RCC 7860 (cell line): ENCODE data around the gene CACNA2D3.
A peak's percentile ranks its signal among the peaks of the same experiment; 100 is the strongest.

Experiments used
- DNase-seq: peaks from one replicate; pipeline ENCODE4 v3.0.0-alpha.2; 2015; ENCODE audit warnings: low spot score
- FAIRE-seq: peaks from 2 replicates; lab custom pipeline; 2012; peaks lifted over from hg19 to GRCh38; lab: Jason Lieb, UNC

CACNA2D3 gene

GRCh38 chr3:54772746-54773145 is 650.4 kb downstream of the CACNA2D3 start:
- FAIRE-seq, result no peak

GRCh38 chr3:54773271-54773670 is 650.9 kb downstream of the CACNA2D3 start:
- no peak for DNase-seq
- no peak for FAIRE-seq

More at GRCh38 chr3:54772746-54773145, 650.4 kb downstream of the CACNA2D3 start:
- DNase-seq, result no peak

GRCh38 chr3:54776601-54777000 is 654.2 kb downstream of the CACNA2D3 start:
- DNase-seq (no peak), FAIRE-seq (no peak)

GRCh38 chr3:54777141-54777540 is 654.8 kb downstream of the CACNA2D3 start:
- DNase-seq (no peak), FAIRE-seq (no peak)

- FAIRE-seq, result no peak
- DNase-seq, result no peak
Observed at GRCh38 chr3:54780336-54780735, 658.0 kb downstream of the CACNA2D3 start.

- no peak for DNase-seq
- no peak for FAIRE-seq
Observed at GRCh38 chr3:54781728-54782127, 659.4 kb downstream of the CACNA2D3 start.

- DNase-seq (peak; percentile 20), FAIRE-seq (no peak)
Observed at GRCh38 chr3:54783611-54784010, 661.3 kb downstream of the CACNA2D3 start.

- peak; percentile 31 for DNase-seq
Observed at GRCh38 chr3:54784021-54784420, 661.7 kb downstream of the CACNA2D3 start.

GRCh38 chr3:54785976-54786375 is 663.6 kb downstream of the CACNA2D3 start:
- no peak for FAIRE-seq
- no peak for DNase-seq

More at GRCh38 chr3:54784021-54784420, 661.7 kb downstream of the CACNA2D3 start:
- no peak for FAIRE-seq

GRCh38 chr3:54790051-54790450 is 667.7 kb downstream of the CACNA2D3 start:
- no peak for DNase-seq
- no peak for FAIRE-seq

- DNase-seq (no peak), FAIRE-seq (no peak)
Observed at GRCh38 chr3:54791501-54792156, 669.3 kb downstream of the CACNA2D3 start.

GRCh38 chr3:54792584-54792983 is 670.2 kb downstream of the CACNA2D3 start:
- FAIRE-seq, result no peak
- DNase-seq, result no peak

GRCh38 chr3:54793171-54793570 is 670.8 kb downstream of the CACNA2D3 start:
- DNase-seq, result no peak
- FAIRE-seq, result no peak

GRCh38 chr3:54797111-54797510 is 674.8 kb downstream of the CACNA2D3 start:
- FAIRE-seq (no peak), DNase-seq (no peak)

- FAIRE-seq (no peak), DNase-seq (no peak)
Observed at GRCh38 chr3:54800478-54800877, 678.1 kb downstream of the CACNA2D3 start.

GRCh38 chr3:54801977-54802376 is 679.6 kb downstream of the CACNA2D3 start:
- FAIRE-seq (no peak), DNase-seq (no peak)

GRCh38 chr3:54810401-54810800 is 688.0 kb downstream of the CACNA2D3 start:
- DNase-seq, result no peak
- no peak for FAIRE-seq

- no peak for DNase-seq
- FAIRE-seq, result no peak
Observed at GRCh38 chr3:54814224-54814623, 691.9 kb downstream of the CACNA2D3 start.

- FAIRE-seq, result no peak
- peak; percentile 36 for DNase-seq
Observed at GRCh38 chr3:54817628-54818027, 695.3 kb downstream of the CACNA2D3 start.

GRCh38 chr3:54818486-54818885 is 696.1 kb downstream of the CACNA2D3 start:
- FAIRE-seq, result no peak
- no peak for DNase-seq

GRCh38 chr3:54818942-54819341 is 696.6 kb downstream of the CACNA2D3 start:
- DNase-seq, result no peak
- FAIRE-seq, result no peak

- FAIRE-seq, result no peak
Observed at GRCh38 chr3:54819946-54820345, 697.6 kb downstream of the CACNA2D3 start.

GRCh38 chr3:54822206-54822605 is 699.9 kb downstream of the CACNA2D3 start:
- FAIRE-seq (no peak), DNase-seq (no peak)

More at GRCh38 chr3:54819946-54820345, 697.6 kb downstream of the CACNA2D3 start:
- DNase-seq, result no peak
